IMR-90 (cell line): ENCODE measurements around the gene NBPF3. TPM values are rescaled to one million over a fixed set of nuclear protein-coding genes. Genes with fewer than 3 reads are reported as not detected.
"Not testable (repeated sequence)": the region's sequence is repeated elsewhere in the genome, so short reads cannot be mapped to it uniquely, and the experiment has no call there.

Source experiments
- ATAC-seq: fragments of 200-7000 bp; cut with Tn5 transposase; 2 replicates; pipeline ENCODE4 v1.9.1; 2020; ENCODE audit warnings: low read depth, mild to moderate bottlenecking, moderate library complexity
- BruUV-seq: library from RNA; stranded (reverse); fragments of 400-500 nt; replicated peaks from 2 replicates; lab custom pipeline; 2021; lab: Mats Ljungman, UMichigan
- CTCF ChIA-PET: fragments of 300-600 bp; formaldehyde crosslinking; extraction: SDS; loops from one replicate; lab custom pipeline; 2021; ENCODE audit warnings: antibody characterized with exemption; lab: Yijun Ruan, JAX
- POLR2A ChIA-PET: fragments of 300-600 bp; sonication (Branson Sonifier 250); formaldehyde crosslinking; loops from one replicate; lab custom pipeline; 2022; ENCODE audit warnings: antibody characterized with exemption; ENCODE audit not compliant: unreplicated experiment; lab: Charles Lee
- DNase-seq: peaks from one replicate; pipeline ENCODE4 v3.0.0; 2013
- H2AFZ ChIP-seq: replicated peaks from 2 replicates; pipeline ENCODE3; 2013; ENCODE audit warnings: low read length, mild to moderate bottlenecking; ENCODE audit not compliant: poor library complexity
- H2AK5ac ChIP-seq: 2 replicates; pipeline ENCODE4 v1.6.1; 2013; ENCODE audit warnings: low read depth, low read length, inconsistent platforms
- H2AK9ac ChIP-seq: replicated peaks from 2 replicates; pipeline ENCODE3; 2013; ENCODE audit warnings: mild to moderate bottlenecking, low read depth, low read length, moderate library complexity; ENCODE audit not compliant: poor library complexity
- H2BK120ac ChIP-seq: 2 replicates; pipeline ENCODE4 v1.6.1; 2013; ENCODE audit warnings: low read depth, low read length, inconsistent platforms
- H2BK15ac ChIP-seq: 3 replicates; pipeline ENCODE4 v1.6.1; 2013; ENCODE audit warnings: low read depth, low read length, inconsistent platforms
- H2BK20ac ChIP-seq: 2 replicates; pipeline ENCODE4 v1.6.1; 2013; ENCODE audit warnings: low read depth, mild to moderate bottlenecking, inconsistent platforms, low read length, moderate library complexity
- H2BK5ac ChIP-seq: 2 replicates; pipeline ENCODE4 v1.6.1; 2013; ENCODE audit warnings: mild to moderate bottlenecking, low read depth, low read length, inconsistent platforms; ENCODE audit not compliant: poor library complexity, severe bottlenecking
- H3K14ac ChIP-seq: replicated peaks from 2 replicates; pipeline ENCODE4 v1.6.1; 2013; ENCODE audit warnings: low read depth, low read length, inconsistent platforms
- H3K18ac ChIP-seq: 2 replicates; pipeline ENCODE4 v1.6.1; 2013; ENCODE audit warnings: low read depth, low read length, control low read depth
- H3K23ac ChIP-seq: 2 replicates; pipeline ENCODE4 v1.6.1; 2013; ENCODE audit warnings: low read depth, low read length, inconsistent platforms
- H3K27ac ChIP-seq: 2 replicates; pipeline ENCODE4 v1.5.1; 2013; ENCODE audit warnings: mild to moderate bottlenecking, control low read depth, low read length; ENCODE audit not compliant: insufficient read depth
- H3K27me3 ChIP-seq: 2 replicates; pipeline ENCODE4 v1.6.1; 2013; ENCODE audit warnings: low read length; ENCODE audit not compliant: control insufficient read depth, insufficient read depth
- H3K36me3 ChIP-seq: 2 replicates; pipeline ENCODE4 v1.6.1; 2013; ENCODE audit warnings: low read length, mixed read lengths; ENCODE audit not compliant: control insufficient read depth, insufficient read depth
- H3K4ac ChIP-seq: 2 replicates; pipeline ENCODE4 v1.6.1; 2013; ENCODE audit warnings: low read depth, low read length, inconsistent platforms
- H3K4me1 ChIP-seq: 2 replicates; pipeline ENCODE4 v1.6.1; 2013; ENCODE audit warnings: low read length, mixed read lengths; ENCODE audit not compliant: control insufficient read depth, insufficient read depth
- H3K4me2 ChIP-seq: 2 replicates; pipeline ENCODE4 v1.6.1; 2013; ENCODE audit warnings: low read depth, mild to moderate bottlenecking, control low read depth, low read length, moderate library complexity
- H3K4me3 ChIP-seq: 2 replicates; pipeline ENCODE4 v1.5.1; 2013; ENCODE audit warnings: low read depth, mild to moderate bottlenecking, control low read depth, low read length, moderate library complexity; ENCODE audit not compliant: insufficient read depth
- H3K56ac ChIP-seq: 2 replicates; pipeline ENCODE4 v1.6.1; 2013; ENCODE audit warnings: low read length, inconsistent platforms; ENCODE audit not compliant: insufficient read depth; ENCODE audit errors: extremely low read depth
- H3K79me1 ChIP-seq, 2 experiments: 2 replicates each; pipeline ENCODE4 v1.6.1; 2013; ENCODE audit warnings: low read length in 2 of 2, inconsistent platforms in 1 of 2, low read depth in 1 of 2
- H3K9ac ChIP-seq: 2 replicates; pipeline ENCODE4 v1.6.1; 2013; ENCODE audit warnings: low read depth, low read length, control low read depth
- H3K9me1 ChIP-seq: 2 replicates; pipeline ENCODE4 v1.6.1; 2013; ENCODE audit warnings: low read length, inconsistent platforms; ENCODE audit not compliant: insufficient read depth
- H3K9me3 ChIP-seq: 2 replicates; pipeline ENCODE4 v1.6.1; 2013; ENCODE audit warnings: low read length; ENCODE audit not compliant: control insufficient read depth, insufficient read depth
- H4K20me1 ChIP-seq: 2 replicates; pipeline ENCODE4 v1.6.1; 2013; ENCODE audit warnings: low read length, inconsistent platforms; ENCODE audit not compliant: insufficient read depth
- H4K5ac ChIP-seq: 2 replicates; pipeline ENCODE4 v1.6.1; 2013; ENCODE audit warnings: mild to moderate bottlenecking, low read depth, low read length, control low read depth
- H4K8ac ChIP-seq, 2 experiments: 2 replicates each; pipeline ENCODE4 v1.6.1; 2013; ENCODE audit warnings: low read depth in 2 of 2, low read length in 2 of 2, control low read depth in 1 of 2, inconsistent platforms in 1 of 2
- H4K91ac ChIP-seq: 2 replicates; pipeline ENCODE4 v1.6.1; 2013; ENCODE audit warnings: low read depth, low read length, inconsistent platforms; ENCODE audit not compliant: insufficient read depth
- WGBS, 2 experiments: methylation state at CpG; one replicate each; pipeline versions ENCODE4 v1.1.5 to v1.1.7; 2013; ENCODE audit warnings: missing lambda C conversion rate in 2 of 2; ENCODE audit not compliant: insufficient read length in 1 of 2; ENCODE audit errors: extremely low coverage in 2 of 2; 5-methylcytosine and 5-hydroxymethylcytosine counted together
- dilution Hi-C: fragments of 300-500 bp; cut with HindIII; formaldehyde crosslinking; loops from one replicate; pipeline ENCODE4 v1.14.3; 2018; ENCODE audit warnings: low sequenced_read_pairs; ENCODE audit not compliant: unreplicated experiment
- in situ Hi-C: fragments of 300-500 bp; cut with MboI; formaldehyde crosslinking; loops from 3 replicates; pipeline ENCODE4 v1.14.3; 2019; ENCODE audit warnings: low sequenced_read_pairs, inconsistent platforms, mixed read lengths
- intact Hi-C: fragments of 100-400 bp; cut with micrococcal nuclease; formaldehyde crosslinking; loops from 2 replicates; pipeline ENCODE4 v1.10.0; 2022
- polyA plus RNA-seq, 3 experiments: library from polyadenylated mRNA; depleted of rRNA; stranded (reverse); fragments of >200 nt; gene quantifications; 2 replicates each; pipeline ENCODE4 v1.2.3, GENCODE V29; 2012; ENCODE audit warnings: low replicate concordance in 1 of 3
- total RNA-seq: library from RNA; depleted of rRNA; stranded (reverse); fragments of >200 nt; gene quantifications from 2 replicates; pipeline ENCODE4 v1.2.3, GENCODE V29; 2012

Gene NBPF3
- total and polyA plus RNA-seq, 2 of the 4 experiments (the other 2 are of a cell fraction) = 8.7 to 18.8 TPM

DNA sequence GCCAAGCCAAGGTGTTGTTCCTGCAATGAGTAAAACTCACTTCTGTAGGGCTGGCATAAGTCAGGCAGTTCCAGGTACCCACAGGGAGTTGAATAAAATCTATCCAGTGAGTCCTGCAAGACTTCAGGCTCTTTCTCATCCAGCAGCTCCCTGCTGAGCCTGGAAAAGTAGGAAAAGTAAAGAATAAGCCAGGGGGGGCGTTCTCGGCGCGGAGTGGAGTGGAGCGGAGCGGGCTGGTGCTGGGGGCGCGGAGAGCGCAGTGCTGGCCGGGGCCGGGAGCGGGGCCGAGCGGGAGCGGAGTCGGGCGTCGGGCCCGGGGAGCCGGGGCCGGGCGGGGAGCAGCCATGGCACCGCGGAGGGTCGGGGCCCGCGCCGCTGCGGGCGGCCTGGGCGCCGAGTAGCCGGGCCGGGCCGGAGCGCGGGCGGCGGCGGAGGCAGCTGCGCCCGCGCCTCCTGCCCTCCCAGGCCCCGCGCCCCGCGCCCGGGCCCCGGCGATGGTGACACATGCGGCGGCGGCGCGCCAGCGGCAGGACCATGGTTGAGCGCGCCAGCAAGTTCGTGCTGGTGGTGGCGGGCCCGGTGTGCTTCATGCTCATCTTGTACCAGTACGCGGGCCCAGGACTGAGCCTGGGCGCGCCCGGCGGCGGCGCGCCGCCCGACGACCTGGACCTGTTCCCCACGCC, 12.0 kb upstream of the NBPF3 start:
- H3K79me1 ChIP-seq, H4K8ac ChIP-seq, H3K9me1 ChIP-seq, H3K56ac ChIP-seq, H3K9ac ChIP-seq, H2BK5ac ChIP-seq, POLR2A ChIA-PET, DNase-seq, H3K36me3 ChIP-seq, H2BK120ac ChIP-seq, H2AK5ac ChIP-seq, H3K23ac ChIP-seq, H3K4me3 ChIP-seq, H2AFZ ChIP-seq, BruUV-seq, H3K27ac ChIP-seq, H4K91ac ChIP-seq, H4K5ac ChIP-seq, H3K9me3 ChIP-seq, H3K18ac ChIP-seq, H2BK15ac ChIP-seq, dilution Hi-C loops, in situ Hi-C loops, H2BK20ac ChIP-seq, H3K4me1 ChIP-seq, H3K4me2 ChIP-seq, H3K4ac ChIP-seq, H3K14ac ChIP-seq, H4K20me1 ChIP-seq, H2AK9ac ChIP-seq: not testable (repeated sequence)
- 4% methylated on average over 12 of the region's 74 CpGs; no CpG with 5 or more reads in 1 of the 2 experiments for WGBS, 2 experiments
- H3K27me3 ChIP-seq = peaks cover 12% of the 10 kb centered on the region; the same call in 1 of the 2 replicates
- intact Hi-C loops = loop anchor here (2.0 kb wide), 1 partner anchor 51 kb away; no protein-coding TSS in a partner anchor
- peak; percentile 62 for ATAC-seq
- CTCF ChIA-PET = interaction anchor here (0.6 kb wide), 1 partner anchor 35 kb away, joined by 9 read pairs; no protein-coding TSS in a partner anchor

DNA sequence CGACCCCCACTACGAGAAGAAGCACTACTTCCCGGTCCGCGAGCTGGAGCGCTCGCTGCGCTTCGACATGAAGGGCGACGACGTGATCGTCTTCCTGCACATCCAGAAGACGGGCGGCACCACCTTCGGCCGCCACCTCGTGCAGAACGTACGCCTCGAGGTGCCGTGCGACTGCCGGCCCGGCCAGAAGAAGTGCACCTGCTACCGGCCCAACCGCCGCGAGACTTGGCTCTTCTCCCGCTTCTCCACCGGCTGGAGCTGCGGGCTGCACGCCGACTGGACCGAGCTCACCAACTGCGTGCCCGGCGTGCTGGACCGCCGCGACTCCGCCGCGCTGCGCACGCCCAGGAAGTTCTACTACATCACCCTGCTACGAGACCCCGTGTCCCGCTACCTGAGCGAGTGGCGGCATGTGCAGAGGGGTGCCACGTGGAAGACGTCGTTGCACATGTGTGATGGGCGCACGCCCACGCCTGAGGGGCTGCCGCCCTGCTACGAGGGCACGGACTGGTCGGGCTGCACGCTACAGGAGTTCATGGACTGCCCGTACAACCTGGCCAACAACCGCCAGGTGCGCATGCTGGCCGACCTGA, 11.4 kb upstream of the NBPF3 start:
- H3K4me1 ChIP-seq, H2BK5ac ChIP-seq, H3K14ac ChIP-seq, POLR2A ChIA-PET, H3K4me3 ChIP-seq, H3K4ac ChIP-seq, CTCF ChIA-PET, H3K23ac ChIP-seq, H4K8ac ChIP-seq, H2BK15ac ChIP-seq, H3K9me3 ChIP-seq, dilution Hi-C loops, H3K9me1 ChIP-seq, H3K9ac ChIP-seq, H3K56ac ChIP-seq, H2BK120ac ChIP-seq, H4K5ac ChIP-seq, BruUV-seq, H3K79me1 ChIP-seq, intact Hi-C loops, H4K20me1 ChIP-seq, H4K91ac ChIP-seq, ATAC-seq, H3K18ac ChIP-seq, H3K36me3 ChIP-seq, H2AFZ ChIP-seq, H3K27ac ChIP-seq, H2AK5ac ChIP-seq, H2BK20ac ChIP-seq, H3K4me2 ChIP-seq, H2AK9ac ChIP-seq, DNase-seq, in situ Hi-C loops: not testable (repeated sequence)
- no CpG with 5 or more reads among the region's 66 CpGs for WGBS, 2 experiments
- peaks cover 12% of the 10 kb centered on the region; the same call in 1 of the 2 replicates for H3K27me3 ChIP-seq
